HFFc6 (cell line): ENCODE measurements around the gene TMEM179. TPM values are rescaled to one million over a fixed set of nuclear protein-coding genes. Genes with fewer than 3 reads are reported as not detected.

Source experiments
- DNase-seq: peaks from one replicate; pipeline ENCODE4 v3.0.0-alpha.2; 2018
- H3K27ac Mint-ChIP-seq: 2 replicates; pipeline ENCODE4 v1.8.0; 2020; ENCODE audit warnings: mild to moderate bottlenecking, mixed read lengths
- H3K27me3 Mint-ChIP-seq: 2 replicates; pipeline ENCODE4 v1.8.0; 2021; ENCODE audit warnings: mild to moderate bottlenecking, moderate library complexity, mixed read lengths; ENCODE audit not compliant: insufficient read depth
- H3K36me3 Mint-ChIP-seq: 2 replicates; pipeline ENCODE4 v1.8.0; 2021; ENCODE audit warnings: low read depth, mixed read lengths
- H3K4me1 Mint-ChIP-seq: 2 replicates; pipeline ENCODE4 v1.8.0; 2020; ENCODE audit warnings: low read depth, mixed read lengths
- H3K4me3 Mint-ChIP-seq: 2 replicates; pipeline ENCODE4 v1.8.0; 2020; ENCODE audit warnings: mild to moderate bottlenecking, moderate library complexity, mixed read lengths
- H3K9me3 Mint-ChIP-seq: 2 replicates; pipeline ENCODE4 v1.8.0; 2020; ENCODE audit warnings: mild to moderate bottlenecking, mixed read lengths
- CTCF ChIP-seq: fragments of 200-600 bp; sonication (generic); IDR thresholded peaks from 2 replicates; pipeline ENCODE4 v1.5.0; 2021; ENCODE audit warnings: antibody characterized with exemption, mild to moderate bottlenecking
- total RNA-seq, 6 experiments: library from RNA; stranded (reverse); fragmentation: NEBNext Ultra II Directional; extraction: Animal tissue kit (Norgen Biotek cat#: 25700); gene quantifications; 2 replicates in 1 of 6; 3 replicates in 5 of 6; pipeline ENCODE4 v1.2.3, GENCODE V29; 2021

TMEM179 gene
- total RNA-seq, 6 experiments from 2014 or later = not detected

GRCh38 chr14:104561124-104561557 is 43.4 kb downstream of the TMEM179 start:
- no peaks in the 10 kb centered on the region for H3K4me1 Mint-ChIP-seq
- H3K27ac Mint-ChIP-seq = no peak overlapping the region
- no peak for DNase-seq
- no peak for TF ChIP-seq CTCF
- H3K36me3 Mint-ChIP-seq = no peaks in the 10 kb centered on the region
- no peaks in the 10 kb centered on the region for H3K9me3 Mint-ChIP-seq
- H3K4me3 Mint-ChIP-seq = no peak overlapping the region
- H3K27me3 Mint-ChIP-seq = peaks cover 26% of the 10 kb centered on the region

- H3K9me3 Mint-ChIP-seq = no peaks in the 10 kb centered on the region
- H3K4me1 Mint-ChIP-seq = no peaks in the 10 kb centered on the region
- no peak for DNase-seq
- no peaks in the 10 kb centered on the region for H3K36me3 Mint-ChIP-seq
- no peak overlapping the region for H3K4me3 Mint-ChIP-seq
- no peak for TF ChIP-seq CTCF
- no peak overlapping the region for H3K27ac Mint-ChIP-seq
- H3K27me3 Mint-ChIP-seq = peaks cover 28% of the 10 kb centered on the region
Measured at GRCh38 chr14:104560586-104560945, 44.0 kb downstream of the TMEM179 start.

DNA sequence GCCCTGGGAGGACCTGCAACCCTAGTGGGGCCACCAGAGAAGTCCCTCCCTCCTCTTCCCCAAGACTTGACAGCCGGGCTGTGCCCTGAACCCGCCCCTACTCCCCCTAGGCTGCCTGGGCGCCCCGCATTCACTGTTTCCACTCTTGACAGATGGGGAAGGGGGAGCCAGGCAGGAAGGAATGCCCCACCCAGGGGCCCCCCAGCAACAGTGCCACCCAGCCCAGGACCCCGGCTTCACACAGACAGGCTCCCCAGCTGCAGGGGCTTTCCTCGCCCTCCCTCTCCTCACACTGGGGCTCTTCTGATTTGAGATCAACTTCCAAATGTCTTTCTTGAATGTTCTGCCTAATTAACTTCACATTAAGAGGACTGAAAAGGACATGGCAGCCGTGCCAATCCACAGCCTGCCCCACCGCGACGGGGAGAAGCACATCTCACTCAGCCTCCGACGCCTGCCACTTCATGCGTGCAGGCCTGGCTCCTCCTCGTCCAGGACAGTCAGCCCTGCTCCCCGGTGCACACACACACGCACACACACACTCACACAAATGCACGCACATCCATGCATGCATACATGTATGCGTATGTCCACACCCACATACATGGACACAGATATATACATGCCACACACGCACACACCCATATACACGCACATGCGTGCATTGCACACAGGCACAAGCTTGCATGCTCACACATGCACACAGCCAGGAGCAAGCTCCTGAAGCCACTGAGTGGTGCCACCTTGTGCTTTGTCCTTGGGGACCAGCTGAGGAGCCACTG is 44.6 kb downstream of the TMEM179 start:
- H3K27ac Mint-ChIP-seq = no peak overlapping the region
- no peak overlapping the region for H3K4me3 Mint-ChIP-seq
- DNase-seq = no peak
- peaks cover 26% of the 10 kb centered on the region for H3K27me3 Mint-ChIP-seq
- H3K4me1 Mint-ChIP-seq = no peaks in the 10 kb centered on the region
- H3K36me3 Mint-ChIP-seq = no peaks in the 10 kb centered on the region
- H3K9me3 Mint-ChIP-seq = no peaks in the 10 kb centered on the region
- no peak for TF ChIP-seq CTCF

GRCh38 chr14:104559028-104559803 is 45.4 kb downstream of the TMEM179 start:
- Mint-ChIP-seq H3K36me3 (no peaks in the 10 kb centered on the region), H3K4me3 (no peak overlapping the region), H3K27ac (no peak overlapping the region), H3K9me3 (no peaks in the 10 kb centered on the region), H3K27me3 (peaks cover 26% of the 10 kb centered on the region), H3K4me1 (no peaks in the 10 kb centered on the region)
- TF ChIP-seq CTCF = no peak
- DNase-seq = no peak

GRCh38 chr14:104558231-104559027 is 46.1 kb downstream of the TMEM179 start:
- no peak for DNase-seq
- H3K36me3 Mint-ChIP-seq = no peaks in the 10 kb centered on the region
- no peaks in the 10 kb centered on the region for H3K9me3 Mint-ChIP-seq
- H3K4me3 Mint-ChIP-seq = no peak overlapping the region
- no peak for TF ChIP-seq CTCF
- H3K27me3 Mint-ChIP-seq = peaks cover 25% of the 10 kb centered on the region
- no peak overlapping the region for H3K27ac Mint-ChIP-seq
- H3K4me1 Mint-ChIP-seq = no peaks in the 10 kb centered on the region
